Measurements from ENCODE around the gene STAP2. TPM values are rescaled to one million over a fixed set of nuclear protein-coding genes. Genes with fewer than 3 reads are reported as not detected.
"Not testable (repeated sequence)": the region's sequence is repeated elsewhere in the genome, so short reads cannot be mapped to it uniquely, and the experiment has no call there.

STAP2 gene
- total RNA-seq, 1 experiment from 2014 or later: 2.9 TPM

- DNase-seq (ENCODE audit: low read depth): no peak
These were observed 39.6 kb downstream of the STAP2 start for GRCh38 chr19:4298810-4299550.

DNA sequence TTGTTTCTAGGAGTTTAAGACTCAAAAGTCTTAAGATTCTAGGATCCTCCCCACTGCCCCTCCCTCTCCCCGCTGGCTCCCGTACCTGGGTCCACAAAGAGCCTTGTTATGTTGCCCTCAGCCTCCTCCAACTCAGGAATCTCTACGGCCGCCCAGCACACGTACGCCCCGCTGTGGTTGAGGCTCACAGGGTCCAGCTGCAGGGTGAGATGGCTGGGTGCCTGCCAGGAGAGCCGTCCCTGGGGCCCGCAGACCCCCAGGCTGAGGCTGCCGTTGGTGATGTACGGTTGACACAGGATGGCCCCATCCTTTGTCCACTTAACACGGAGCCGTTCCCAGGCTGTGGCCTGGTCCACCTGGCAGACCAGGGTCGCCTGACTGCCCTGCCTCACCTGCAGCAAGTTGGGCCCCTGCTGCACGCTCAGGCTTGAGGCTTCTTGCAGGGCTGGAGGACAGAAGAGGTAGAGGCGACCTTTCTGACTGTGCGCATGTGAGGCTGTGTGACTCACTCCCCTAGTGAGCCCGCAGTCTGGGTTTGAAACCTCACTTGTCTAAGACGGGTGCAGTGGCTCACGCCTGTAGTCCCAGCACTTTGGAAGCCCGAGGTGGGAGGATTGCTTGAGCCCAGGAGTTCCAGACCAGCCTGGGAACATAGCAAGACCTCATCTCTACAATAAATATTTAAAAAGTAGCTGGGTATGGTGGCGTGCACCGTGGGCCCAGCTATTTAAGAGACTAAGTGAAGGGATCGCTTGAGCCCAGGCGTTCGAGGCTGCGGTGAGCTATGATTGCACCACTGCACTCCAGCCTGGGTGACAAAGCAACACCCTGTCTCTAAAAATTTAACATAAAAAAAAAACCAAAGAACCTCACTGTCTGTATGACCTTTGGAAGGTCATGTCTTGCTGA, 40.5 kb downstream of the STAP2 start:
- DNase-seq (ENCODE audit: low read depth): no peak

- DNase-seq (ENCODE audit: low read depth): peak; percentile 70
These were observed 42.5 kb downstream of the STAP2 start for GRCh38 chr19:4295972-4296771.

GRCh38 chr19:4294389-4294788, 44.2 kb downstream of the STAP2 start:
- no peak for DNase-seq (ENCODE audit: low read depth)

DNA sequence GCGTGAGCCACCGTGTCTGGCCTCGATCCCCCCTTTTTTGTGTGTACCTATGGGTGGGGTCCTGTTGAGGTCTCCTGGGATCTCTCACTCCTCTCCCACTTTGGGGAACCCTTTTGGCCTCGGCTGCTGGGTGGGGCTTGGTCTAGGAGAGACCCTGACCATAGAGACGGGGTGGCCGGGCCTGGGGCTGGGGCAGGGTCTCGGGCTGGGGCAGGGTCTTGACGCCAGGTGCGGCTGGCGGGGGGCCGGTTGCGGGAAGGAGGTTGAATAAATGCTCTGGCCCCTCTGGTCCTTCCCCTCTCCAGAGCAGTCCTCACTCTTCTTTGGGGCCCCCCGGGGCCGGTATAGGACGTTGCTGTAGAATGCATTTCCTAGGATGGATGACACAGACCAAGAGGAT, 46.1 kb downstream of the STAP2 start:
- no peak for DNase-seq (ENCODE audit: low read depth)

DNA sequence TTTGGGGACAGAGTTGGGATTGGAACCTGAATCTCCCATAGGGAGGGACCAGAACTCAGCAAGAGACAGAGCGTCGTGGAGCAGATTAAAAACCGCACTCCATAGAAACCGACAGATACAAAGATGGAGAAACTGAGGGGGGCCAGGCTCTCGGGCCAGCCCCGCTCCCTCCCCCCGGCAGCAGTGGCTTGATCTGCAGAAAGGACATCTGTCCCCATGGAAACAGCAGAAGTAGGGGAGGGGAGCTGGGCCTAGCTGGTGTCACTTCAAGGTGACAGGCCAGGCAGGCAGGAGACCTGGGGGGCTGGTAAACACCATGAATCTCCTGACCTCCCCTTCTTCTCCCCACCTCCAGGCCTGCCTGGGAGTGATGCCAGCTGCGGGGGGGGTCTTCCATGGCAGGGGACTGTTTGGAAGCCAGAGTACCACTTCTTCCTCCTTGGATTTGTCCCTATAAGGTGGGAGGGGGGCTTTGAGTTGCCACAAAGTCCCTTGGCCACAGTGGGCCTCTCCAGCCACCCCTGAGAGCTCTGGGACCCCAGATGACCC, 47.4 kb downstream of the STAP2 start:
- no peak for DNase-seq (ENCODE audit: low read depth)

- no peak for DNase-seq (ENCODE audit: low read depth)
These were observed 50.4 kb downstream of the STAP2 start for GRCh38 chr19:4288091-4288777.

GRCh38 chr19:4286141-4286540, 52.5 kb downstream of the STAP2 start:
- not testable (repeated sequence) for DNase-seq (ENCODE audit: low read depth)

- no peak for DNase-seq (ENCODE audit: low read depth)
These were observed 53.7 kb downstream of the STAP2 start for GRCh38 chr19:4284974-4285373.

GRCh38 chr19:4284176-4284958, 54.3 kb downstream of the STAP2 start:
- peak; percentile 29 for DNase-seq (ENCODE audit: low read depth)

DNA sequence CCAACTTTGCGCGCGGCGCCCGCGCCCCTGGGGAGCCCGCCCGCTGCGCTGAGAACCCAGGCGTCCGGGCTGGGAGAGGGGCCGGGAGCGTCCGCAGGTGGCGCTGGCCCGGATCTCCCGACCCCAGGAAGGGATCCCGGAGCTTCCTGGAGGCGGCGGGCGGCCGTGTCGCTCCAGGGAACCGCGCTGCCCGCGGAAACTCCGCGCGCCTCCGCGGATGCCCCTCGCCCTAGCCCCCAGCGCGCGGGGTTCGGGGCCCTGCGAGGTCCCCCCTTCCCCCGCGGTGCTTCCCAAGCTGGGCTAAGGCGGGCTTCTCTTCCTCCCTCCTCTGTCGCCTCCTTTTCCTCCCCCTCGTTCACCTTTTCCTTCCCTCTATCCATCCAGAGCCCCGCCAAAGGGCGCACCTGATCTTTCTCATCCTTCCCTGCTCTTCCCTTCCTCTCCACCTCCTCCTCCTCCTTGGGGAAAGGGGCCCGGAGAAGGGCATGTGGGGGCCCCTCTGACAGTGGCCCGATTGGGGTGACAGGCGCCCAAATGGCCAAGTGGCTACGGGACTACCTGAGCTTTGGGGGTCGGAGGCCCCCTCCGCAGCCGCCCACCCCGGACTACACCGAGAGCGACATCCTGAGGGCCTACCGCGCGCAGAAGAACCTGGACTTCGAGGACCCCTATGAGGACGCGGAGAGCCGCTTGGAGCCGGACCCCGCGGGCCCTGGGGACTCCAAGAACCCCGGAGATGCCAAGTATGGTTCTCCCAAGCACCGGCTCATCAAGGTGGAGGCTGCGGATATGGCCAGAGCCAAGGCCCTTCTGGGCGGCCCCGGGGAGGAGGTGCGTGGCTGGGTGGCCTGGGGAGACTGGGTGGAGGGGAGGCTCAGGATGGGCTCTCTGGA, 58.9 kb downstream of the STAP2 start:
- no peak for DNase-seq (ENCODE audit: low read depth)

- DNase-seq (ENCODE audit: low read depth): no peak
These were observed 59.4 kb downstream of the STAP2 start for GRCh38 chr19:4279267-4279529.

DNA sequence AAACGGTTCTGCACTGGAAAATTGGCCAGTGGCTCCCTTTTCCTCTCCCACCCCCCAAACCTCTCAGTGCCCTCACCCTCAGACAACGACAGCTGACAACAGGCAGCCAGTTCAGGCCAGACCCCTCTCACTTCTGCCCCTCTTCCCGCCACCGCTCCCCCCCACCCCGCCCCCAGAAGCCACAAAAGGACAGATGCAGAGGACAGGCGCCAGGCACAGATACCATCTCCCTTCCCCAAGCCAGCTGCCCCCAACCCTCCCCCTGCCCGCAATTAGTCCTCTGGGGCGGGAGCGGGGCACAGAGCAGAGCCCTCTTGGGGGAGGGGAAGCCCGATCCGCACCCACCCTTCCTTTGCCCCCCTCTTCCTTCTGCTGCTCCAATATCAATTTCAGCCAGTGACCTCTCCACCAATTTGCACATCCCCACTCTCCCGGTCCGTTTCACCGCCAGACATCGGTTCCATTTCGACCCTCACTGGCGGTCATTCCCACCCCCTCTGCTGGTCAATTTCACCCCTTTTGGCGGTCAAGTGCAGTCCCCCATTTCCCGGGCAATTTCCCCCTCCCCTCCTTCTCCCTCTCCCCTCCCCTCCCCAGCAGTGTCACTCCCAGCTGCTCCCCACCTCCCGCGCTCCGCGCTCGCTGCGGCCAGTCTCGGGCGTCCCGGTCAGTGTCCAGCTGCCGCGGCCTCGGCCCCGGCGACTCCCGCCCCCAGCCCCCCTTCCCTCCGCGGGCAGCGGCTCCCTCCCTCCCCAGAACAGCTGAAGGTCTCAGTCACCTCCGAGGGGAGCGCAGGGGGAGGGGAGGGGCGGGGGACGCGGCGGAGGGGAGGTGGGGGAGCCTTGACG, 60.0 kb downstream of the STAP2 start, which contains the start of gene SHD:
Gene SHD (plus strand): TSS at position 848 of the 848 bp plus-strand sequence. CDS start 798 bp downstream, outside the sequence.
- peak; percentile 87 for DNase-seq (ENCODE audit: low read depth)

DNA sequence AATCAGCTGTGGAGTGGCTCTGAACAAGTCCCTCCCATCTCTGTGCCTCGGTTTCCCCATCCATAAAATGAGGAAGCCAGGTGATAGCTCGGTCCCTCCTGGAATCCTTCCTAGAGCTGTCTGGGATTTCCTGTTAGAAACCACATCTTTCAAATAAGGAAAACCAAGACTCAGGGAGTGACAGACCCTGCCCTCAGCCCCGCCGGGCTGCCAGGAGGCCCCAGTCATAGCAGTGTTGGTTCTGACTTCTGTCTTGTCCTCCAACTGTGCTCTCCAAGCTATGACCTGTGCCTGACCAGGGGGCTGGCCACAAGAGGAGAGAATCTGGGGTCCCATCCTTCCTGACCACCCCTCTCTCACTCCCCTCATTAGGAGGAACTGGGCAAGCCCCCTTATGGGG, 60.6 kb downstream of the STAP2 start:
- peak; percentile 39 for DNase-seq (ENCODE audit: low read depth)

DNA sequence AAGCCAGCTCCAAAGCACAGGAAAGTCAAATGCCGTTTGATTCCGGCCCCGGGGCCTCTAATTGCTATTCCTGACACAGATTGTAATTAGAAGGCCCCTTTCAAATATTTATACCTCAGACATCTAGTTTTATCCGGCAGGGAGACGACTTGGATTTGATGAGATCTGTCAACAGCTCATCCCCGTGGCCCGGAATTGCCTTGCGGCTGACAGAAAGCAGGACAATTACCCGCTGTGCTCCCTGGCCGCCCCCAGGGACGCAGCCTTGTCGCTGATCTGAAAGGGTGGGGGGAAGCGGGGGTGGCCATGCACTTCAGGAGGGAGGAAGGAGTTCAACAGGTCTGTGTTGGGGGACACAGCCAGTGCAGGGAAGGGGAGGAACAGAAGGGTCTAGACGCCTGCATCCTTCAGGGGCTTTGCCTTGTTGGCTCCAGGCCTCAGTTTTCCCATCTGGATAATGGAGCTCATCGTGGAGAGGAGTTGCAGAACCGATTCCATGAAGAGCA, 61.4 kb downstream of the STAP2 start:
- DNase-seq (ENCODE audit: low read depth): no peak

GRCh38 chr19:4274321-4274686, 64.3 kb downstream of the STAP2 start:
- DNase-seq (ENCODE audit: low read depth): not testable (repeated sequence)
